HFF-Myc (cell line): Measurements from ENCODE around the gene SLC26A6.
A peak's percentile ranks its signal among the peaks of the same experiment; 100 is the strongest.

ENCODE experiments used
- DNase-seq: peaks from one replicate; pipeline ENCODE4 v3.0.0-alpha.2; 2011; ENCODE audit warnings: low read depth; ENCODE audit errors: extremely low read depth
- H3K4me3 ChIP-seq: replicated peaks from 2 replicates; pipeline ENCODE4 v1.5.1; 2011; ENCODE audit warnings: low read depth, mild to moderate bottlenecking, control low read depth, low read length
- TF ChIP-seq, protein P1 (sequence below): IDR thresholded peaks from 2 replicates; pipeline ENCODE4 v1.5.1; 2012; ENCODE audit warnings: mild to moderate bottlenecking, low read depth, low read length, control low read depth; ENCODE audit errors: missing control alignments

The SLC26A6 gene

DNA sequence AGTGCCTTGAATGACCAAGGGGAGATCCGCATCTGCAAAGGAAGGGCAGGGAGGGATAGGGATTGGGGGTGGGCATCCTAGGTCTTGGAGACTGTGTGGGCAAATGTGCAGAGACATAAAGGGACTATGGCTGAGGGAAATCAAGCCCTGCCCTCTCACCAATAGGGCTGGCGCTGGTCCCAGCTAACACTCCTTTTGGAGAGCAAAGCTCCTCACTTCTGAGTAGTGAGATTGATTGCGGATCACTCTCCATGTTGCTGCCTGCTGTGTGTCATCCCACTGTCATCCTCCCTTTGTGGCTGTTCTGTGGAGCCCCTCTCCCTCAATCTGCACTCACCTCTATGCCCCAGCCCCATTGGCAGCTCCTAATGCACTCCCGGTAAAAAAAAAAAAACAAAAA is 29.7 kb upstream of the SLC26A6 start:
- H3K4me3 ChIP-seq, result no peak overlapping the region
- TF ChIP-seq, protein P1, sequence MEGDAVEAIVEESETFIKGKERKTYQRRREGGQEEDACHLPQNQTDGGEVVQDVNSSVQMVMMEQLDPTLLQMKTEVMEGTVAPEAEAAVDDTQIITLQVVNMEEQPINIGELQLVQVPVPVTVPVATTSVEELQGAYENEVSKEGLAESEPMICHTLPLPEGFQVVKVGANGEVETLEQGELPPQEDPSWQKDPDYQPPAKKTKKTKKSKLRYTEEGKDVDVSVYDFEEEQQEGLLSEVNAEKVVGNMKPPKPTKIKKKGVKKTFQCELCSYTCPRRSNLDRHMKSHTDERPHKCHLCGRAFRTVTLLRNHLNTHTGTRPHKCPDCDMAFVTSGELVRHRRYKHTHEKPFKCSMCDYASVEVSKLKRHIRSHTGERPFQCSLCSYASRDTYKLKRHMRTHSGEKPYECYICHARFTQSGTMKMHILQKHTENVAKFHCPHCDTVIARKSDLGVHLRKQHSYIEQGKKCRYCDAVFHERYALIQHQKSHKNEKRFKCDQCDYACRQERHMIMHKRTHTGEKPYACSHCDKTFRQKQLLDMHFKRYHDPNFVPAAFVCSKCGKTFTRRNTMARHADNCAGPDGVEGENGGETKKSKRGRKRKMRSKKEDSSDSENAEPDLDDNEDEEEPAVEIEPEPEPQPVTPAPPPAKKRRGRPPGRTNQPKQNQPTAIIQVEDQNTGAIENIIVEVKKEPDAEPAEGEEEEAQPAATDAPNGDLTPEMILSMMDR, result no peak

DNA sequence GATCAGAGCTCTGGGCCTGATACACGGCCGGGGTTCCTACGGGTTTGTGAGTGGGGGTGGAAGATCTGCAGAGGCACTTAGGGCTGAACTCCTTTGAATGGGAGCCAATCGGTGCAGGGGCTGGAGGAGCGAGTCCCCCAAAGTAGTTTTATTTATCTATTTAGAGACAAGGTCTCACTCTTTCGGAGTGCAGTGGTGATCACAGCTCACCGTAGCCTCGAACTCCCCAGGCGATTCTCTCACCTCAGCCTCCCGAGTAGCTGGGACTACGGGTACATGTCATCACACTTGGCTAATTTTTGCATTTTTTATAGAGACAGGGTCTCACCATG is 29.0 kb upstream of the SLC26A6 start:
- DNase-seq, result no peak
- peak overlapping the region; percentile 38 for H3K4me3 ChIP-seq
- TF ChIP-seq, protein P1, result no peak

More for the DNA sequence above, 29.7 kb upstream of the SLC26A6 start:
- DNase-seq, result no peak

DNA sequence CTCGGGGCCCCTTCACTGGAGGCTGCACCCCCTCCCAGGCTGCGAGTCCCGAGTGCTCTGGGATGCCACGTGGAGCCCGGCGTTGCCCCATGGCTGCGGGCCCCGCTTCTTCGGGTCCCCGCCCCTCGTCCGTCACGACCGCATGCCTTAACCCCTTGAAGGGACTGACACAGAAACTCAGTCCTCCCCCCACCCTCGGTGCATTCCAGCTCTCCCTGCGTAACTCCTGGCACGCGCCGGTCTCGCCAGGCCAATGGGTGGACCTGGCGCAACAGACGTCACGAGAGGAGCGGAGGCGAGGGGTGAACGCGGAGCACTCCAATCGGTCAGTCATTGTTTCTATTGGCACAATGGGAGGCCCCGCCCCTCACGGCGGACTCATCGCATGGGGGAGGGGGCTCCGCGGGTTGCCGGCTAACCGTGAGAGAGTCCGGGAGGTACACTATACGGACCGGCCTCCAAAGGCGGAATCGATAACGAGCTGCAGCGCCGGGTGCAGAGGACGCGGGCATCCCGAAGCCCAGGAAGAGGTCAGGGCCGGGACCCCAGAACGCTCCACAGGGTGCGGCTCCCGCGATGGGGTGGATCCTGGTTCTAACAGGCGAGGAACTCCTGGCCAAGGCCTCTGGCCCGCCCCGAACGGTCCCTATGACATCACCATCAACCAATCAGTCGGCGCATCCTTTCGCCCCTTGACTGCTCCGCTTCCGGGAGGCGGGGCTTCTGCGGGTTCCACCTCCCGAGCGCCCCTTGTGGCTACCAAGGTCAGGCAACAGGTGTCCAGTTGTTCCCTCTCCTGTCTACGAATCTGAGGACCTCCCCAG is 28.4 kb upstream of the SLC26A6 start:
- H3K4me3 ChIP-seq, result peak overlapping the region; percentile 38
- peak; percentile 85 for DNase-seq
- TF ChIP-seq, protein P1, result peak; percentile 78

DNA sequence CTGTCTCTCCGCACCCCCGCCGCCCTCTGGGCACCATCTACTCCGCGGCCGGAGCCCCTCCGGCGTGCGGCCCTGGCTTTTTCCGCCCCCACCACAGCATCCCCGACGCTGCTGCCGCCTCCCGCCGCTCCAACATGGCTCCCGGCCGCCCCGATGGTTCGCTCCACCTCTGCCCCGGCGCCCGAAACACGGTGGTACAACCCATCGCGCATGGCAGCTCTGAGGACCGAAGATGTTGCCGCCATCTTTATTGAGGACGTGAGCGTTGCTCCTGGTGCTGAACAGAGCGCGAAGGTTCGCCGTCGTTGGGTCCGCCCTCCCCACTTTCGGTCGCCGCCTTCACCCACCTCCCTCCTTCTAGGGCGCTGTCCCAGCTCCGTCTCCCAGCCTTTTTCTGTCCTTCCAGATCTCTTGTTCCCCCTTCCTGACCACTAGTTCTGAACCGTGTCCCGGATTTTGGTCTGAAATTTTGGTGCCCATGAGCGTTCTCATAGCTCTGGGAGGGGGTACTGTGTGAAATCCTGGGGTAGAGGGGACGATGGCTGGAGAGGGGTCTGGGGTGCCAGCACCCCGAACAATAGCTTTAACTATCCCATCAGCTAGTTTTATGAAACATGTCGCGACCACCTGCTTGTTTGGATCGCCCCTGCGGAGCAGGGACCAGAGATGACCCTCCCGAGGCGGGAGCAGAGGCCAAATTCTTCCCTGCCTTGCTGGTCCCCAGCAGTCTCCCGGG is 27.7 kb upstream of the SLC26A6 start, which contains the start of gene CELSR3:
Gene CELSR3 (minus strand): TSS at position 134 of the 736 bp plus-strand sequence. CDS start 252 bp downstream, outside the sequence.
- peak within 1 kb of the TSS; percentile 38 for H3K4me3 ChIP-seq
- TF ChIP-seq, protein P1, result no peak
- DNase-seq, result peak; percentile 51

DNA sequence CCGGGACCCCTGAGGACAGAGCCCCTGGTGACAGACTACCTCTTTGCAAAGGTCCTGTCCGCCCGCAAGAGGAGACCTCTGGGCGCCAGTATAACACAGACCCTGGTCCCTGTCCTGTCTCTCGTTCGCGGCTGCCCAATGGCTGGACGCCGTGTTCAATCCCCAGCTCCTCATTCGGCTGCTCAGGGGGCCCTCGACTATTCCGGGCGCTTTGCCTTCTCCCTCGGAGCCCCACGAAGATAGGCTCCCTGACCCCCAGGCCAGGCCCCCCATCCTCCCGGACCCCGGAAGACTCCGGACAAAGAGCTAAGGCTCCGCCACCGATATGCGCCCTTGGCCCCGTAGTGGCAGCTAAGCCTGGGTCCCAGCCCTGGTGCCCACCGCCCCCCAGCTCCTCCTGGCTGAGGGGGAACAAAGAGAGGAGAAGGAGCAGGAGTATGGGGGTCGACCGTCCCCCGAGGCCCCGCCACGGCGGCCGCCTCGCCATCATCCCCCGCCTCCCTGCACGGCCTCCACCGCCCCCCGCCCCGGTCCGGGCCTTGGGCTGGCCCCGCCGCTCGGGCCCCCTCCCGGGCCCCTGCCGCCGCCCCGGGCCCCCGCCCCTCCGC is 27.0 kb upstream of the SLC26A6 start:
- TF ChIP-seq, protein P1, result no peak
- H3K4me3 ChIP-seq, result peak overlapping the region; percentile 38; the same call in 1 of the 2 replicates
- DNase-seq, result no peak

DNA sequence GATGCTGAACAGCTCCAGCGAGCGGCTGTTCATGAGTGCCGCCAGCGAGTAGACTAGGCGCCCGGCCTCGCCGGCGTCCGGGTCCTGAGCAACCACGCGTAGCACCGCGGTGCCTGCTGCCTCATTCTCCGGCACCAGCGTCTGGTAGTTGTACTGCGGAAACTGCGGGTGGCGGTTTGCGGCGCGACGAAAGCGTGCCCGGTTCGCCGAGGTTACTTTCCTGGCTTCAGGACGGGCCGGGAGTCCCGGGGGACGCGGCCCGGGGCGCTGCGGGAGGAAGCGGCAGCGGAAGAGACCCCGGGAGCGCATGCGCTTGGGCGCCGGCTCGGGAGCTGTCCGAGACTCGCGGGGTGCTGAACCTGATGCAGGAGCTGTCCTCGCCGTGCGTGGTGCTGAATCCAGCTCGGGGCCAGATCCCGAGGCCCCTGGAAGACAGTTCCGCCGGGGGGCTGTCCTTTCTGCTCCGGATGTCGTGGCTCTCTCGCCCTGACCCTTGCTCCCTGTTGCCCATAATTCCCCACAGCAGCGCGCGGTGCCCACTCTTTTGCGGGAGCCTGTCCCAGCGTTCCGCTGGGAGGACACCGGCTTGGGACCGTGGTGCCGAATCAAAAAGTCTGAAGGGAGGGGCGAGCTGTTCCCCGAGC is 26.4 kb upstream of the SLC26A6 start:
- peak overlapping the region; percentile 32 for H3K4me3 ChIP-seq
- TF ChIP-seq, protein P1, result no peak
- DNase-seq, result no peak
